ENCODE measurements around the gene AADACL3. TPM values are rescaled to one million over a fixed set of nuclear protein-coding genes. Genes with fewer than 3 reads are reported as not detected.

The AADACL3 gene
- total and polyA plus RNA-seq, 2 of the 8 experiments (the other 6 are each of a cell fraction or from before 2014, with no cell fraction given), result 0.33 to 2.3 TPM

DNA sequence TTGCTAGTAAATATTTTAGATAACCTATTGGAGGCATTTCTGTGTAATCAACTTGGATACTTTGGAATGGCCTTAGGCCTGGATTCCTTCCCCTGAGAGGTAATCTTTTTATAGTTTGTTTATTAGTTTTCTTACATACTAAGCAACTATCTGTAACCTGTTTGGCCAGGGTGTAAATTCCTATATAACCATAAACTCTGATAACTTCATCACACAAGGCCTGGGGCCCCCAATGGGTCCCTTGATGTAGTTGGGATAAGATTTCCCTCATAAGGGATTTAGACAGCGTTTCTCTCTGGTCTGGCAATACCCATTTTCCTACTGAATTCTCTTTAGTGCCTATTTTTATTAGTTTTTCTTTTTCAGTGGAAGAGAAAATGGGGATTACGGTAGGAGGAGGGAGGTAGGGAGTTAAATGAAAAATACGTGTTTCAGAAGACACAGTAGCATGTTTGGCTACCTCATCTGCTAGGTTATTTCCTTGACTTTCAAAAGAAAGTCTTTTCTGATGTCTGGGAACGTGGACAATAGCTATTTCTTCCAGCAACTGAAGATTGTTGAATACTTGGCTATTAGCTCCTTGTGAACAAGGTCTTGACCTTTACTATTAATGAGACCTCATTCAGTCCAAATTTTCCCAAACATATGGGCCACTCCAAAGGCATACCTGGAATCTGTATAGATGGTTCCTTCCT is 7.4 kb upstream of the AADACL3 start:
- Histone ChIP-seq H4K8ac (ENCODE audit: extremely low read depth, insufficient read depth, low read length) (no peak overlapping the region), H2AFZ (ENCODE audit: low read length) (no peak overlapping the region), H3K27ac (ENCODE audit: low read depth, low read length) (no peak overlapping the region), H4K91ac (replicated peaks; ENCODE audit: insufficient read length, low read length) (no peak overlapping the region), H3K14ac (ENCODE audit: insufficient read length) (no peak overlapping the region), H3K4me3 (ENCODE audit: extremely low read depth in 1 of 4, insufficient read depth in 2 of 4, low read depth in 3 of 4, low read length in 4 of 4) (no peak overlapping the region), H2AK5ac (ENCODE audit: low read depth, low read length) (no peak overlapping the region), H3K36me3 (ENCODE audit: control insufficient read depth in 2 of 4, insufficient read depth in 4 of 4, low read length in 3 of 4) (no peaks in the 10 kb centered on the region), H2BK20ac (ENCODE audit: low read length) (no peak overlapping the region), H3K9ac (replicated peaks in 1 of 4; ENCODE audit: extremely low read depth in 1 of 4, low read depth in 3 of 4, low read length in 3 of 4) (no peak overlapping the region), H3K4me1 (replicated peaks in 1 of 4; ENCODE audit: control insufficient read depth in 3 of 4, insufficient read depth in 4 of 4, low read length in 3 of 4) (peaks cover 3 to 9% (median 6%) of the 10 kb centered on the region in 4 experiments; a peak in 6 of 7 replicates), H4K5ac (ENCODE audit: insufficient read length, low read depth, low read length) (no peak overlapping the region), H3K18ac (ENCODE audit: extremely low read depth, low read length) (no peak overlapping the region), H3K56ac (replicated peaks; ENCODE audit: insufficient read length, low read depth, low read length) (no peak overlapping the region), H3K23ac (ENCODE audit: insufficient read length) (no peak overlapping the region), H3K79me2 (ENCODE audit: control insufficient read depth in 1 of 2, insufficient read depth in 2 of 2, low read length in 2 of 2) (no peaks in the 10 kb centered on the region), H2BK12ac (ENCODE audit: low read depth, low read length) (no peak overlapping the region), H4K20me1 (replicated peaks in 1 of 2; ENCODE audit: control insufficient read depth in 1 of 2, insufficient read depth in 2 of 2, low read length in 2 of 2) (no peaks in the 10 kb centered on the region), H3K79me1 (ENCODE audit: low read depth, low read length) (no peaks in the 10 kb centered on the region), H3K27me3 (replicated peaks in 1 of 4; ENCODE audit: control insufficient read depth in 3 of 4, extremely low read depth in 1 of 4, insufficient read depth in 3 of 4, low read length in 3 of 4) (no peaks in the 10 kb centered on the region), H3K23me2 (ENCODE audit: low read depth, low read length) (no peaks in the 10 kb centered on the region), H2BK120ac (replicated peaks; ENCODE audit: low read depth, low read length) (no peak overlapping the region), H3K4ac (replicated peaks; ENCODE audit: insufficient read length, low read depth, low read length) (no peak overlapping the region), H3K4me2 (ENCODE audit: insufficient read depth in 1 of 2, low read depth in 2 of 2, low read length in 2 of 2) (no peak overlapping the region), H2BK15ac (ENCODE audit: low read length) (no peak overlapping the region), H2BK5ac (ENCODE audit: low read depth, low read length) (no peak overlapping the region), H3K9me3 (ENCODE audit: insufficient read depth in 2 of 2, low read depth in 1 of 2, low read length in 1 of 2) (no peaks in the 10 kb centered on the region)
- WGBS, 2 experiments (ENCODE audit: extremely low coverage in 1 of 2, insufficient coverage in 1 of 2, insufficient read length in 1 of 2, insufficient replicate concordance in 2 of 2, low coverage in 1 of 2, low lambda C conversion rate in 2 of 2, missing lambda C conversion rate in 1 of 2), result 89% methylated on average over 4 of the region's 4 CpGs; no CpG with 5 or more reads in 1 of the 2 experiments
- ChIA-PET POLR2A (ENCODE audit: partially characterized antibody) (no interaction called here), CTCF (ENCODE audit: partially characterized antibody) (interaction anchor here (1.3 kb wide), 1 partner anchor 17 kb away, joined by 3 read pairs; no protein-coding TSS in a partner anchor)
- no peak for DNase-seq (ENCODE audit: low read depth in 1 of 2, low spot score in 2 of 2)
- no peak for FAIRE-seq
- TF ChIP-seq, protein P1, sequence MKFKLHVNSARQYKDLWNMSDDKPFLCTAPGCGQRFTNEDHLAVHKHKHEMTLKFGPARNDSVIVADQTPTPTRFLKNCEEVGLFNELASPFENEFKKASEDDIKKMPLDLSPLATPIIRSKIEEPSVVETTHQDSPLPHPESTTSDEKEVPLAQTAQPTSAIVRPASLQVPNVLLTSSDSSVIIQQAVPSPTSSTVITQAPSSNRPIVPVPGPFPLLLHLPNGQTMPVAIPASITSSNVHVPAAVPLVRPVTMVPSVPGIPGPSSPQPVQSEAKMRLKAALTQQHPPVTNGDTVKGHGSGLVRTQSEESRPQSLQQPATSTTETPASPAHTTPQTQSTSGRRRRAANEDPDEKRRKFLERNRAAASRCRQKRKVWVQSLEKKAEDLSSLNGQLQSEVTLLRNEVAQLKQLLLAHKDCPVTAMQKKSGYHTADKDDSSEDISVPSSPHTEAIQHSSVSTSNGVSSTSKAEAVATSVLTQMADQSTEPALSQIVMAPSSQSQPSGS (IDR thresholded peaks at IDR 0.05; ENCODE audit: low read length), result no peak
- TF ChIP-seq SIRT6 (IDR thresholded peaks at IDR 0.05; ENCODE audit: low read length) (no peak), HDAC6 (IDR thresholded peaks at IDR 0.05; ENCODE audit: low read depth, low read length) (no peak), KDM1A (IDR thresholded peaks at IDR 0.05; ENCODE audit: borderline replicate concordance, low read length) (no peak), CBX8 (IDR thresholded peaks at IDR 0.05; ENCODE audit: borderline replicate concordance, low read depth, low read length) (no peak), NANOG (IDR thresholded peaks at IDR 0.05; ENCODE audit: insufficient read depth, low read depth, low read length, poor library complexity, severe bottlenecking) (no peak), NRF1 (IDR thresholded peaks at IDR 0.05; ENCODE audit: low read depth, low read length) (no peak), SP4 (IDR thresholded peaks at IDR 0.05; ENCODE audit: low read length) (no peak), EGR1 (IDR thresholded peaks at IDR 0.05; ENCODE audit: borderline replicate concordance, low read depth, low read length) (no peak), POLR2A (IDR thresholded peaks at IDR 0.05; ENCODE audit: control extremely low read depth in 1 of 2, low read depth in 2 of 2, low read length in 2 of 2) (no peak), CEBPB (IDR thresholded peaks at IDR 0.05; ENCODE audit: low read depth, low read length) (no peak), SUZ12 (IDR thresholded peaks at IDR 0.05; ENCODE audit: low read length) (no peak), JUND (IDR thresholded peaks at IDR 0.05; ENCODE audit: low read length) (no peak)
